ENCODE results near the gene CSNK2B. TPM values are rescaled to one million over a fixed set of nuclear protein-coding genes. Genes with fewer than 3 reads are reported as not detected.

CSNK2B gene
- total and polyA plus RNA-seq, 9 of the 15 experiments (the other 6 are each of a cell fraction or from before 2014, with no cell fraction given): 120 to 1,126 (median 529) TPM

DNA sequence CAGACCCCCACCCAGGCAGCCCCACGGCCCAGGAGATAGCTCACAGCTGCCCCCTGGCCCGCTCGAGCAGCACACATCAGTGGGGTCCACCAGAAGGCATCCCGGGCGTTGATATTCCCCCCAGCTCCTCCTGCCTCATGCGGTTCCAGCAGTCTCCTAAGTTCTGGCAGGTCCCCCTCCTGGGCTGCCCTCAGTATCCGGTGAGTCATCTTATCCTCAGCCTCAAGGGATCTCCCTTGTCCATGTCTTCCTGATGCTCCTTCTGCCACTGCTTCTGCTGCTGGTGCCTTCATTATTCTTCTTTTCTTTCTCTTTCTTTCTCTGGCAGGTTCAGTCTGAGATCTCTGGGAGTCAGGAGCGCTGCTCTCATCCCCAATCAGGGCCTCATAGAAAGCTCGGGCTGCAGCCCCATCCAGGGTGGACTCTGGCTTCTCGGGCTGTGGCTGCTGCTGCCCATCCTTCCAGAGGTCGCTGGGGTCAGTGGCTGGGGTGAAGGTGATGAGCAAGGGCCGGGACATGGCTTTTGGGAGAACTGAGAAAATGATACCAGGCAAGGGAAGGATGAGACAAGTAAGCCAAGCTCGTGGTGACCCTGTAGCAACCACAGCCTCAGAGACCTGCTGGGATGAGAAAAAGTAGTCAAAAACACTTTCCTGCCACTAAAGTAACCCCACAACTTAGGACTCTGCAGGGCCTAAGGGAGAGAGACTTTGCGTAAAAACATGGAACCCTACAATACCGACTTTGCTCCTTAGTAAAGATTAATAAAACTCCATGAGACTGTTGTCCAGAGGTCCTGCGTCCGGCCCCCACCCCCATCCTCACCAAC is 1.7 kb upstream of the CSNK2B start (continued):
- TF ChIP-seq, protein P1, sequence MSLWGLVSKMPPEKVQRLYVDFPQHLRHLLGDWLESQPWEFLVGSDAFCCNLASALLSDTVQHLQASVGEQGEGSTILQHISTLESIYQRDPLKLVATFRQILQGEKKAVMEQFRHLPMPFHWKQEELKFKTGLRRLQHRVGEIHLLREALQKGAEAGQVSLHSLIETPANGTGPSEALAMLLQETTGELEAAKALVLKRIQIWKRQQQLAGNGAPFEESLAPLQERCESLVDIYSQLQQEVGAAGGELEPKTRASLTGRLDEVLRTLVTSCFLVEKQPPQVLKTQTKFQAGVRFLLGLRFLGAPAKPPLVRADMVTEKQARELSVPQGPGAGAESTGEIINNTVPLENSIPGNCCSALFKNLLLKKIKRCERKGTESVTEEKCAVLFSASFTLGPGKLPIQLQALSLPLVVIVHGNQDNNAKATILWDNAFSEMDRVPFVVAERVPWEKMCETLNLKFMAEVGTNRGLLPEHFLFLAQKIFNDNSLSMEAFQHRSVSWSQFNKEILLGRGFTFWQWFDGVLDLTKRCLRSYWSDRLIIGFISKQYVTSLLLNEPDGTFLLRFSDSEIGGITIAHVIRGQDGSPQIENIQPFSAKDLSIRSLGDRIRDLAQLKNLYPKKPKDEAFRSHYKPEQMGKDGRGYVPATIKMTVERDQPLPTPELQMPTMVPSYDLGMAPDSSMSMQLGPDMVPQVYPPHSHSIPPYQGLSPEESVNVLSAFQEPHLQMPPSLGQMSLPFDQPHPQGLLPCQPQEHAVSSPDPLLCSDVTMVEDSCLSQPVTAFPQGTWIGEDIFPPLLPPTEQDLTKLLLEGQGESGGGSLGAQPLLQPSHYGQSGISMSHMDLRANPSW (CRISPR knock-in tag; IDR thresholded peaks at IDR 0.05): 0 out of 2 replicates have a peak, but pooled peaks have one; percentile 44
- TF ChIP-seq TEAD2 (tag; IDR thresholded peaks at IDR 0.05) (no peak), SMAD2 (IDR thresholded peaks at IDR 0.05; ENCODE audit: low read depth, low read length) (no peak), SNIP1 (IDR thresholded peaks at IDR 0.05; ENCODE audit: low read depth) (no peak), RFX1 (IDR thresholded peaks at IDR 0.05) (no peak), DDX20 (tag; IDR thresholded peaks at IDR 0.05; ENCODE audit: low read depth) (no peak), ZNF224 (CRISPR knock-in tag; IDR thresholded peaks at IDR 0.05) (0 out of 2 replicates have a peak, but pooled peaks have one; percentile 35), ZNF143 (CRISPR knock-in tag; IDR thresholded peaks at IDR 0.05) (no peak), SPI1 (IDR thresholded peaks at IDR 0.05; ENCODE audit: borderline replicate concordance, low read depth, low read length) (no peak)
- TF ChIP-seq, protein P2, sequence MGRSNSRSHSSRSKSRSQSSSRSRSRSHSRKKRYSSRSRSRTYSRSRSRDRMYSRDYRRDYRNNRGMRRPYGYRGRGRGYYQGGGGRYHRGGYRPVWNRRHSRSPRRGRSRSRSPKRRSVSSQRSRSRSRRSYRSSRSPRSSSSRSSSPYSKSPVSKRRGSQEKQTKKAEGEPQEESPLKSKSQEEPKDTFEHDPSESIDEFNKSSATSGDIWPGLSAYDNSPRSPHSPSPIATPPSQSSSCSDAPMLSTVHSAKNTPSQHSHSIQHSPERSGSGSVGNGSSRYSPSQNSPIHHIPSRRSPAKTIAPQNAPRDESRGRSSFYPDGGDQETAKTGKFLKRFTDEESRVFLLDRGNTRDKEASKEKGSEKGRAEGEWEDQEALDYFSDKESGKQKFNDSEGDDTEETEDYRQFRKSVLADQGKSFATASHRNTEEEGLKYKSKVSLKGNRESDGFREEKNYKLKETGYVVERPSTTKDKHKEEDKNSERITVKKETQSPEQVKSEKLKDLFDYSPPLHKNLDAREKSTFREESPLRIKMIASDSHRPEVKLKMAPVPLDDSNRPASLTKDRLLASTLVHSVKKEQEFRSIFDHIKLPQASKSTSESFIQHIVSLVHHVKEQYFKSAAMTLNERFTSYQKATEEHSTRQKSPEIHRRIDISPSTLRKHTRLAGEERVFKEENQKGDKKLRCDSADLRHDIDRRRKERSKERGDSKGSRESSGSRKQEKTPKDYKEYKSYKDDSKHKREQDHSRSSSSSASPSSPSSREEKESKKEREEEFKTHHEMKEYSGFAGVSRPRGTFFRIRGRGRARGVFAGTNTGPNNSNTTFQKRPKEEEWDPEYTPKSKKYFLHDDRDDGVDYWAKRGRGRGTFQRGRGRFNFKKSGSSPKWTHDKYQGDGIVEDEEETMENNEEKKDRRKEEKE (IDR thresholded peaks at IDR 0.05; ENCODE audit: borderline replicate concordance in 1 of 2, control insufficient read depth in 1 of 2, low read depth in 2 of 2, low read length in 1 of 2): peak in 1 of 2 experiments; percentile 62; a peak in 1 of 4 replicates
- TF ChIP-seq, protein P3, sequence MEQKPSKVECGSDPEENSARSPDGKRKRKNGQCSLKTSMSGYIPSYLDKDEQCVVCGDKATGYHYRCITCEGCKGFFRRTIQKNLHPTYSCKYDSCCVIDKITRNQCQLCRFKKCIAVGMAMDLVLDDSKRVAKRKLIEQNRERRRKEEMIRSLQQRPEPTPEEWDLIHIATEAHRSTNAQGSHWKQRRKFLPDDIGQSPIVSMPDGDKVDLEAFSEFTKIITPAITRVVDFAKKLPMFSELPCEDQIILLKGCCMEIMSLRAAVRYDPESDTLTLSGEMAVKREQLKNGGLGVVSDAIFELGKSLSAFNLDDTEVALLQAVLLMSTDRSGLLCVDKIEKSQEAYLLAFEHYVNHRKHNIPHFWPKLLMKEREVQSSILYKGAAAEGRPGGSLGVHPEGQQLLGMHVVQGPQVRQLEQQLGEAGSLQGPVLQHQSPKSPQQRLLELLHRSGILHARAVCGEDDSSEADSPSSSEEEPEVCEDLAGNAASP (IDR thresholded peaks at IDR 0.05): no peak
- TF ChIP-seq, protein P4, sequence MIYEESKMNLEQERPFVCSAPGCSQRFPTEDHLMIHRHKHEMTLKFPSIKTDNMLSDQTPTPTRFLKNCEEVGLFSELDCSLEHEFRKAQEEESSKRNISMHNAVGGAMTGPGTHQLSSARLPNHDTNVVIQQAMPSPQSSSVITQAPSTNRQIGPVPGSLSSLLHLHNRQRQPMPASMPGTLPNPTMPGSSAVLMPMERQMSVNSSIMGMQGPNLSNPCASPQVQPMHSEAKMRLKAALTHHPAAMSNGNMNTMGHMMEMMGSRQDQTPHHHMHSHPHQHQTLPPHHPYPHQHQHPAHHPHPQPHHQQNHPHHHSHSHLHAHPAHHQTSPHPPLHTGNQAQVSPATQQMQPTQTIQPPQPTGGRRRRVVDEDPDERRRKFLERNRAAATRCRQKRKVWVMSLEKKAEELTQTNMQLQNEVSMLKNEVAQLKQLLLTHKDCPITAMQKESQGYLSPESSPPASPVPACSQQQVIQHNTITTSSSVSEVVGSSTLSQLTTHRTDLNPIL (CRISPR knock-in tag; IDR thresholded peaks at IDR 0.05): no peak
